Measurements from ENCODE around the gene IL36A.

Gene IL36A

GRCh38 chr2:113050921-113051895 lies 45.9 kb downstream of the IL36A start:
- in situ Hi-C loops (cut with MboI; ENCODE audit: low sequenced_read_pairs, unreplicated experiment): no loop called here
- no peak for DNase-seq (ENCODE audit: low spot score)
- no peak for TF ChIP-seq CTCF (IDR thresholded peaks at IDR 0.05; ENCODE audit: borderline replicate concordance, control extremely low read depth, extremely low read depth, insufficient read depth, missing control alignments)

DNA sequence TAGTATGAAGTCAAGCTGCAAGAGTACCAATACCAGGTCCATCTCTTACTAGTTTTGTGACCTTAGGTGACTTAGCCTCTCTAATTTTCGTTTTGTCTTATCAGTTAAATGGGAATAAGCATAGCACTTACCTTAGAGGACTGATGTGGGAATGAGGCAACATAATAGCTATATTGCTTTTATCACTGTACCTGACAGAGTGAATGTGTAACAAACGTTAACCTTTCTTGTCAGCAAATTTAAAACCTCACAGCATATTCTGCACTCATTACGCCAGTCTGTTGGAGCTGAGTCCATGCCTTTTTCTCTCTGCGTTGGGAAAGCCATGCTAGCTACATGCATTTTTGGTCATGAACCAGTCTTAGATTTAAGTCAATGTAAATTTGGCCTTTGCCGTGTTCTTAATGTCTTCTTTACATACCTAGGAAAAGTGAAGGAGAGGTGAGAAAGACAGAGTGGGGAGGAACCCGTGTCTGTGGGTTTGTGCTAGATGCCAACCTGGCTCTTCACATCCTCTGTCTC lies 47.2 kb downstream of the IL36A start, which contains the start of gene IL36B:
Gene IL36B, minus strand, starts transcription at position 472 of the 522 bp plus-strand sequence.
- DNase-seq (ENCODE audit: low spot score): no peak
- in situ Hi-C loops (cut with MboI; ENCODE audit: low sequenced_read_pairs, unreplicated experiment): no loop called here
- no peak for TF ChIP-seq CTCF (IDR thresholded peaks at IDR 0.05; ENCODE audit: borderline replicate concordance, control extremely low read depth, extremely low read depth, insufficient read depth, missing control alignments)

- TF ChIP-seq CTCF (IDR thresholded peaks at IDR 0.05; ENCODE audit: borderline replicate concordance, control extremely low read depth, extremely low read depth, insufficient read depth, missing control alignments): no peak
- no peak for DNase-seq (ENCODE audit: low spot score)
- in situ Hi-C loops (cut with MboI; ENCODE audit: low sequenced_read_pairs, unreplicated experiment): no loop called here
Measured at GRCh38 chr2:113053666-113054065, 48.4 kb downstream of the IL36A start.

DNA sequence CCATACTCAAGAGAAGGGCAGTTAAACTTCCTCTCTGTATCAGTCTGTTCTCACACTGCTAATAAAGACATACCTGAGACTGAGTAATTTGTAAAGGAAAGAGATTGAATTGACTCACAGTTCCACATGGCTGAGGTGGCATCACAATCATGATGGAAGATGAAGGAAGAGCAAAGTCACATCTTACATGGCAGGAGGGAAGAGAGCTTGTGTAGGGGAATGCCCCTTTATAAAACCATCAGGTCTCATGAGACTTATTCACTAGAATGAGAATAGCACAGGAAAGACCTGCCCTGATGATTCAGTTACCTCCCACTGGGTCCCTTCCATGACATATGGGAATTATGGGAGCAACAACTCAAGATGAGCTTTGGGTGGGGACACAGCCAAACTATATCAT lies 48.8 kb downstream of the IL36A start:
- DNase-seq (ENCODE audit: low spot score): no peak
- TF ChIP-seq CTCF (IDR thresholded peaks at IDR 0.05; ENCODE audit: borderline replicate concordance, control extremely low read depth, extremely low read depth, insufficient read depth, missing control alignments): no peak
- in situ Hi-C loops (cut with MboI; ENCODE audit: low sequenced_read_pairs, unreplicated experiment): no loop called here

- DNase-seq (ENCODE audit: low spot score): no peak
- no peak for TF ChIP-seq CTCF (IDR thresholded peaks at IDR 0.05; ENCODE audit: borderline replicate concordance, control extremely low read depth, extremely low read depth, insufficient read depth, missing control alignments)
- in situ Hi-C loops (cut with MboI; ENCODE audit: low sequenced_read_pairs, unreplicated experiment): no loop called here
Measured at GRCh38 chr2:113056521-113056920, 51.3 kb downstream of the IL36A start.

DNA sequence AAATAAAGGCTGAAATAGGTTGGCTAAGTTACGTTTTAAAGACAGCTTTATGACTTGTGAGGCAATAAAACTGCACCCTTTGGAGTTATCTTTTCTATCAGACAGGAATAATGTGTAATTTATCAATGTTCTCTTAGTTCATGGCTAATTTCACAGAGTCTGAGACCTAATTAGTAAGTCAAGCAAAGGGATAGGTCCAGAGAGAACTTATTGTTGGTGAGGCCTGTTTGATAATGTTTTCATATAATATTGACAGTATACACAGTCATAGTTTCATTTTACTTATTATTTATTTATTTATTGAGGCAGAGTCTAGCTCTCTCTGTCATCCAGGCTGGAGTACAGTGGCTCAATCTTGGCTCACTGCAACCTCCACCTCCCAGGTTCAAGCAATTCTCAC lies 51.9 kb downstream of the IL36A start:
- no peak for TF ChIP-seq CTCF (IDR thresholded peaks at IDR 0.05; ENCODE audit: borderline replicate concordance, control extremely low read depth, extremely low read depth, insufficient read depth, missing control alignments)
- no peak for DNase-seq (ENCODE audit: low spot score)
- in situ Hi-C loops (cut with MboI; ENCODE audit: low sequenced_read_pairs, unreplicated experiment): no loop called here
